Body of pancreas (tissue), 4 donors: ENCODE data around the gene CCDC158. TPM values are rescaled to one million over a fixed set of nuclear protein-coding genes. Genes with fewer than 3 reads are reported as not detected.

ENCODE experiments used
- ATAC-seq: fragments of 150-250 bp; one replicate; pipeline ENCODE4 v1.9.1; 2016
- DNase-seq, 4 donors: peaks; one replicate each; pipeline ENCODE4 v3.0.0-alpha.2; 2019
- H3K27ac ChIP-seq, 4 donors: fragments of 200-600 bp; sonication (generic); 1 replicate in 3 of 4; 2 replicates in 1 of 4; pipeline versions ENCODE4 v1.5.1 to v1.6.1; 2016 to 2019; ENCODE audit warnings: mild to moderate bottlenecking in 1 of 4, mixed read lengths in 1 of 4, moderate library complexity in 1 of 4
- H3K27me3 ChIP-seq, 2 donors: fragments of 200-600 bp; sonication (generic); one replicate each; pipeline ENCODE4 v1.6.0; 2016; ENCODE audit warnings: mild to moderate bottlenecking in 1 of 2
- H3K36me3 ChIP-seq, 2 donors: fragments of 200-600 bp; sonication (generic); replicated peaks in 1 of 2; 2 replicates each; pipeline ENCODE4 v1.5.1; 2016; ENCODE audit warnings: low read depth in 2 of 2; ENCODE audit not compliant: insufficient read depth in 1 of 2
- H3K4me1 ChIP-seq: fragments of 200-600 bp; sonication (generic); one replicate; pipeline ENCODE4 v1.6.0; 2016
- H3K4me3 ChIP-seq, 2 donors: fragments of 200-600 bp; sonication (generic); 1 replicate in 1 of 2; 2 replicates in 1 of 2; pipeline ENCODE4 v1.5.1; 2016 to 2019
- H3K9me3 ChIP-seq, 3 donors: fragments of 200-600 bp; sonication (generic); 1 replicate in 2 of 3; 2 replicates in 1 of 3; pipeline ENCODE4 v1.5.1; 2016
- CTCF ChIP-seq, 7 experiments: fragments of 450-650 bp in 4 of 7; fragments of 200-600 bp in 3 of 7; sonication (generic) in 3 of 7; IDR thresholded peaks; one replicate each; pipeline ENCODE4 v1.5.1; 2016 to 2019; ENCODE audit warnings: antibody characterized with exemption in 7 of 7
- POLR2A ChIP-seq, 3 donors: fragments of 450-650 bp; IDR thresholded peaks; one replicate each; pipeline ENCODE4 v1.6.1; 2016; ENCODE audit warnings: antibody characterized with exemption in 3 of 3, mild to moderate bottlenecking in 2 of 3
- whole genome bisulfite sequencing, 2 donors: methylation state at CpG; one replicate each; pipeline ENCODE4 v1.1.5; 2017; 5-methylcytosine and 5-hydroxymethylcytosine counted together
- intact Hi-C: fragments of 100-400 bp; cut with DNase I; formaldehyde crosslinking; loops from one replicate; pipeline ENCODE4 v1.15.1; 2023
- total RNA-seq, 2 donors: library from RNA; depleted of rRNA; stranded (reverse); fragments of >200 nt; gene quantifications; one replicate each; pipeline ENCODE4 v1.1.0, GENCODE V29; 2016

Gene CCDC158
- total RNA-seq, 2 donors from 2014 or later: 0.99 to 1.3 TPM

- WGBS, 2 donors: 92 to 95% methylated on average over 2 of the region's 2 CpGs
- Histone ChIP-seq H3K27ac (no peak overlapping the region), H3K27me3 (no peaks in the 10 kb centered on the region), H3K4me3 (no peak overlapping the region), H3K9me3 (no peaks in the 10 kb centered on the region), H3K36me3 (no peaks in the 10 kb centered on the region), H3K4me1 (peaks cover 16% of the 10 kb centered on the region)
- TF ChIP-seq CTCF (IDR thresholded peaks at IDR 0.05): no peak
- TF ChIP-seq POLR2A (IDR thresholded peaks at IDR 0.05): no peak
- no peak for DNase-seq
- intact Hi-C loops: no loop called here
- ATAC-seq: no peak
Measured at GRCh38 chr4:76445911-76446310, 25.0 kb upstream of the CCDC158 start.

- no peak overlapping the region for H3K27ac ChIP-seq
- intact Hi-C loops: no loop called here
- H3K4me1 ChIP-seq: peaks cover 6% of the 10 kb centered on the region
- H3K9me3 ChIP-seq: no peaks in the 10 kb centered on the region
- no peak for TF ChIP-seq POLR2A (IDR thresholded peaks at IDR 0.05)
- DNase-seq: no peak
- no peak overlapping the region for H3K4me3 ChIP-seq
- no peaks in the 10 kb centered on the region for H3K27me3 ChIP-seq
- WGBS, 2 donors: 76 to 96% methylated on average over 1 of the region's 1 CpG
- H3K36me3 ChIP-seq: no peaks in the 10 kb centered on the region
- ATAC-seq: no peak
Measured at GRCh38 chr4:76443376-76443775, 22.4 kb upstream of the CCDC158 start.

GRCh38 chr4:76442807-76443206 is 21.9 kb upstream of the CCDC158 start:
- intact Hi-C loops: no loop called here
- ATAC-seq (no peak), DNase-seq (no peak)
- Histone ChIP-seq H3K27ac (no peak overlapping the region), H3K4me1 (peaks cover 6% of the 10 kb centered on the region), H3K9me3 (no peaks in the 10 kb centered on the region), H3K4me3 (no peak overlapping the region), H3K36me3 (no peaks in the 10 kb centered on the region), H3K27me3 (no peaks in the 10 kb centered on the region)
- WGBS, 2 donors: 78 to 89% methylated on average over 3 of the region's 3 CpGs
- TF ChIP-seq CTCF (IDR thresholded peaks at IDR 0.05) (no peak), POLR2A (IDR thresholded peaks at IDR 0.05) (no peak)

- H3K4me3 ChIP-seq: no peak overlapping the region
- H3K36me3 ChIP-seq: no peaks in the 10 kb centered on the region
- H3K27me3 ChIP-seq: no peaks in the 10 kb centered on the region
- intact Hi-C loops: no loop called here
- ATAC-seq (no peak), DNase-seq (no peak)
- no peak for TF ChIP-seq CTCF (IDR thresholded peaks at IDR 0.05)
- TF ChIP-seq POLR2A (IDR thresholded peaks at IDR 0.05): no peak
- no peaks in the 10 kb centered on the region for H3K4me1 ChIP-seq
- WGBS, 2 donors: 76 to 78% methylated on average over 9 of the region's 9 CpGs
- H3K9me3 ChIP-seq: no peaks in the 10 kb centered on the region
- H3K27ac ChIP-seq: no peak overlapping the region
Measured at GRCh38 chr4:76441881-76442280, 20.9 kb upstream of the CCDC158 start.

GRCh38 chr4:76439491-76439890 is 18.6 kb upstream of the CCDC158 start:
- TF ChIP-seq POLR2A (IDR thresholded peaks at IDR 0.05) (no peak), CTCF (IDR thresholded peaks at IDR 0.05) (no peak)
- no peaks in the 10 kb centered on the region for H3K9me3 ChIP-seq
- intact Hi-C loops: no loop called here
- H3K27me3 ChIP-seq: no peaks in the 10 kb centered on the region
- whole genome bisulfite sequencing, 2 donors: 90 to 93% methylated on average over 2 of the region's 2 CpGs
- no peaks in the 10 kb centered on the region for H3K36me3 ChIP-seq
- no peak for DNase-seq
- H3K4me3 ChIP-seq: no peak overlapping the region
- H3K27ac ChIP-seq: no peak overlapping the region
- peaks cover 8% of the 10 kb centered on the region for H3K4me1 ChIP-seq
- no peak for ATAC-seq
